Naive thymus-derived CD4-positive, alpha-beta T cell (primary cell): Measurements from ENCODE around the gene APOC1. TPM values are rescaled to one million over a fixed set of nuclear protein-coding genes. Genes with fewer than 3 reads are reported as not detected.

Experiments used
- ATAC-seq: fragments of 150-1000 bp; cut with Tn5 transposase; 2 replicates; pipeline ENCODE4 v1.10.0; 2021; ENCODE audit warnings: mild to moderate bottlenecking, moderate library complexity
- CTCF ChIA-PET: fragments of 350-600 bp; sonication (Branson Sonifier 250); formaldehyde crosslinking; loops from one replicate; lab custom pipeline; 2021; ENCODE audit warnings: antibody characterized with exemption; lab: Charles Lee
- POLR2A ChIA-PET: fragments of 350-600 bp; sonication (Branson Sonifier 250); formaldehyde crosslinking; loops from one replicate; lab custom pipeline; 2021; ENCODE audit warnings: antibody characterized with exemption, inconsistent platforms; lab: Charles Lee
- DNase-seq, 9 donors: peaks; one replicate each; pipeline versions ENCODE4 v3.0.0 to v3.0.0-alpha.2; 2020 to 2022; ENCODE audit warnings: mixed read lengths in 1 of 9
- H3K27ac ChIP-seq: one replicate; pipeline ENCODE4 v1.7.0; 2013; ENCODE audit warnings: mild to moderate bottlenecking, low read depth, low read length, moderate library complexity
- H3K27me3 ChIP-seq, 2 donors: one replicate each; pipeline ENCODE4 v1.7.0; 2013; ENCODE audit warnings: low read length in 2 of 2, mild to moderate bottlenecking in 2 of 2, moderate library complexity in 2 of 2; ENCODE audit not compliant: control insufficient read depth in 2 of 2, insufficient read depth in 2 of 2
- H3K36me3 ChIP-seq, 3 experiments: 1 replicate in 2 of 3; 2 replicates in 1 of 3; pipeline ENCODE4 v1.7.0; 2013; ENCODE audit warnings: low read length in 3 of 3, mild to moderate bottlenecking in 3 of 3, moderate library complexity in 1 of 3; ENCODE audit not compliant: insufficient read depth in 3 of 3, control insufficient read depth in 2 of 3
- H3K4me1 ChIP-seq, 2 donors: one replicate each; pipeline ENCODE4 v1.7.0; 2013; ENCODE audit warnings: low read length in 2 of 2, mild to moderate bottlenecking in 2 of 2, moderate library complexity in 1 of 2; ENCODE audit not compliant: control insufficient read depth in 2 of 2, insufficient read depth in 2 of 2
- H3K4me3 ChIP-seq: 2 replicates; pipeline ENCODE4 v1.7.0; 2013; ENCODE audit warnings: mild to moderate bottlenecking, low read length
- H3K9me3 ChIP-seq, 3 experiments: 1 replicate in 2 of 3; 2 replicates in 1 of 3; pipeline ENCODE4 v1.7.0; 2013; ENCODE audit warnings: low read length in 3 of 3; ENCODE audit not compliant: control insufficient read depth in 2 of 3
- H3K27ac Mint-ChIP-seq, 9 donors: one replicate each; pipeline ENCODE4 v1.8.0; 2020 to 2022; ENCODE audit warnings: mixed read lengths in 9 of 9, mild to moderate bottlenecking in 8 of 9, moderate library complexity in 5 of 9, inconsistent platforms in 2 of 9
- H3K27me3 Mint-ChIP-seq, 5 donors: one replicate each; pipeline ENCODE4 v1.8.0; 2021 to 2022; ENCODE audit warnings: mixed read lengths in 5 of 5, mild to moderate bottlenecking in 1 of 5
- H3K36me3 Mint-ChIP-seq, 5 donors: one replicate each; pipeline ENCODE4 v1.8.0; 2020 to 2022; ENCODE audit warnings: mixed read lengths in 5 of 5, mild to moderate bottlenecking in 3 of 5, inconsistent platforms in 1 of 5
- H3K4me1 Mint-ChIP-seq, 7 donors: one replicate each; pipeline ENCODE4 v1.8.0; 2020 to 2022; ENCODE audit warnings: mixed read lengths in 7 of 7, mild to moderate bottlenecking in 3 of 7, inconsistent platforms in 1 of 7
- H3K4me3 Mint-ChIP-seq, 10 donors: one replicate each; pipeline ENCODE4 v1.8.0; 2020 to 2022; ENCODE audit warnings: mild to moderate bottlenecking in 10 of 10, mixed read lengths in 10 of 10, moderate library complexity in 6 of 10, inconsistent platforms in 2 of 10
- H3K9me3 Mint-ChIP-seq, 11 donors: one replicate each; pipeline ENCODE4 v1.8.0; 2020 to 2022; ENCODE audit warnings: mixed read lengths in 11 of 11, mild to moderate bottlenecking in 4 of 11, inconsistent platforms in 1 of 11, moderate library complexity in 1 of 11
- intact Hi-C, 2 donors: fragments of 100-400 bp; cut with micrococcal nuclease; formaldehyde crosslinking; loops; one replicate each; pipeline ENCODE4 v1.15.1; 2023
- polyA plus RNA-seq, 2 donors: library from polyadenylated mRNA; unstranded; fragments of 300-500 nt; fragmentation: Illumina TruSeq; gene quantifications; one replicate each; pipeline ENCODE4 v1.2.3, GENCODE V29; 2021
- total RNA-seq, 6 experiments: library from RNA in 5 of 6; stranded (reverse) in 5 of 6; gene quantifications; 1 replicate in 5 of 6; 2 replicates in 1 of 6; pipeline ENCODE4 v1.2.3 and lab custom pipeline; 2021 to 2026

Gene APOC1
- total and polyA plus RNA-seq, 7 experiments from 2014 or later, result 1.7 to 5.2 TPM; not detected in 5

DNA sequence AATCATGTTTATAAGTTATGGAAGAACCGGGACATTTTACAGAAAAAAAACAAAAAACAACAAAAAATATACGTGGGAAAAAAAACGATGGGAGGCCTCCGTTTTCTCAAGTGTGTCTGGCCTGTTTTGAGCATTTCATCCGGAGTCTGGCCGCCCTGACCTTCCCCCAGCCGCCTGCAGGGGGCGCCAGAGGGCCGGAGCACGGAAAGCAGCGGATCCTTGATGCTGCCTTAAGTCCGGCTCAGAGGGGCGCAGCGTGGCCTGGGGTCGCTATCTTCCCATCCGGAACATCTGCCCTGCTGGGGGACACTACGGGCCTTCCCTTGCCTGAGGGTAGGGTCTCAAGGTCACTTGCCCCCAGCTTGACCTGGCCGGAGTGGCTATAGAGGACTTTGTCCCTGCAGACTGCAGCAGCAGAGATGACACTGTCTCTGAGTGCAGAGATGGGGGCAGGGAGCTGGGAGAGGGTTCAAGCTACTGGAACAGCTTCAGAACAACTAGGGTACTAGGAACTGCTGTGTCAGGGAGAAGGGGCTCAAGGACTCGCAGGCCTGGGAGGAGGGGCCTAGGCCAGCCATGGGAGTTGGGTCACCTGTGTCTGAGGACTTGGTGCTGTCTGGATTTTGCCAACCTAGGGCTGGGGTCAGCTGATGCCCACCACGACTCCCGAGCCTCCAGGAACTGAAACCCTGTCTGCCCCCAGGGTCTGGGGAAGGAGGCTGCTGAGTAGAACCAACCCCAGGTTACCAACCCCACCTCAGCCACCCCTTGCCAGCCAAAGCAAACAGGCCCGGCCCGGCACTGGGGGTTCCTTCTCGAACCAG, 10.6 kb upstream of the APOC1 start:
- Mint-ChIP-seq H3K4me3 (no peak overlapping the region), H3K4me1 (peaks cover 5 to 13% (median 10%) of the 10 kb centered on the region in 7 donors), H3K36me3 (peaks cover 0 to 15% (median 7%) of the 10 kb centered on the region in 5 donors), H3K27ac (peak overlapping the region in 2 of 9 donors; percentile 19 to 49), H3K9me3 (no peaks in the 10 kb centered on the region), H3K27me3 (peaks cover 18 to 22% (median 20%) of the 10 kb centered on the region in 5 donors)
- ATAC-seq (peak; percentile 81), DNase-seq (peak; percentile 49 to 86 (median 70))
- POLR2A ChIA-PET, result no interaction called here
- Histone ChIP-seq H3K36me3 (peaks cover 0 to 38% (median 0%) of the 10 kb centered on the region in 3 experiments), H3K4me1 (no peaks in the 10 kb centered on the region), H3K4me3 (no peak overlapping the region), H3K9me3 (no peaks in the 10 kb centered on the region), H3K27me3 (peaks cover 0 to 4% of the 10 kb centered on the region in 2 donors), H3K27ac (no peak overlapping the region)
- CTCF ChIA-PET, result interaction anchor here (1.0 kb wide), 2 partner anchors 48 to 263 kb away, joined by 3 read pairs; no protein-coding TSS in a partner anchor
- intact Hi-C loops, result loop anchor here (1.0 to 5.0 kb wide), 5 partner anchors 47 to 343 kb away; partner anchors contain the start of genes CLPTM1 (in 1 of the 2) and EXOC3L2 (in 1 of the 2)

GRCh38 chr19:44904426-44904994, 9.9 kb upstream of the APOC1 start:
- no peaks in the 10 kb centered on the region for H3K4me1 ChIP-seq
- Mint-ChIP-seq H3K4me3 (no peak overlapping the region), H3K27ac (no peak overlapping the region), H3K36me3 (peaks cover 0 to 19% (median 7%) of the 10 kb centered on the region in 5 donors), H3K4me1 (peaks cover 5 to 13% (median 10%) of the 10 kb centered on the region in 7 donors), H3K27me3 (peaks cover 18 to 25% (median 20%) of the 10 kb centered on the region in 5 donors), H3K9me3 (no peaks in the 10 kb centered on the region)
- no peak overlapping the region for H3K27ac ChIP-seq
- ChIA-PET POLR2A (no interaction called here), CTCF (interaction anchor here (1.0 kb wide), 2 partner anchors 47 to 262 kb away, joined by 3 read pairs; no protein-coding TSS in a partner anchor)
- H3K4me3 ChIP-seq, result no peak overlapping the region
- H3K9me3 ChIP-seq, result no peaks in the 10 kb centered on the region
- ATAC-seq (no peak), DNase-seq (no peak)
- intact Hi-C loops, result loop anchor here in 1 of 2 donors (5.0 kb wide), 1 partner anchor 343 kb away; the partner anchor contains the start of gene EXOC3L2
- H3K36me3 ChIP-seq, result peaks cover 0 to 37% (median 0%) of the 10 kb centered on the region in 3 experiments
- peaks cover 0 to 4% of the 10 kb centered on the region in 2 donors for H3K27me3 ChIP-seq

DNA sequence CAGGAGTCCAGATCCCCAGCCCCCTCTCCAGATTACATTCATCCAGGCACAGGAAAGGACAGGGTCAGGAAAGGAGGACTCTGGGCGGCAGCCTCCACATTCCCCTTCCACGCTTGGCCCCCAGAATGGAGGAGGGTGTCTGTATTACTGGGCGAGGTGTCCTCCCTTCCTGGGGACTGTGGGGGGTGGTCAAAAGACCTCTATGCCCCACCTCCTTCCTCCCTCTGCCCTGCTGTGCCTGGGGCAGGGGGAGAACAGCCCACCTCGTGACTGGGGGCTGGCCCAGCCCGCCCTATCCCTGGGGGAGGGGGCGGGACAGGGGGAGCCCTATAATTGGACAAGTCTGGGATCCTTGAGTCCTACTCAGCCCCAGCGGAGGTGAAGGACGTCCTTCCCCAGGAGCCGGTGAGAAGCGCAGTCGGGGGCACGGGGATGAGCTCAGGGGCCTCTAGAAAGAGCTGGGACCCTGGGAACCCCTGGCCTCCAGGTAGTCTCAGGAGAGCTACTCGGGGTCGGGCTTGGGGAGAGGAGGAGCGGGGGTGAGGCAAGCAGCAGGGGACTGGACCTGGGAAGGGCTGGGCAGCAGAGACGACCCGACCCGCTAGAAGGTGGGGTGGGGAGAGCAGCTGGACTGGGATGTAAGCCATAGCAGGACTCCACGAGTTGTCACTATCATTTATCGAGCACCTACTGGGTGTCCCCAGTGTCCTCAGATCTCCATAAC, 8.8 kb upstream of the APOC1 start, which contains the start of gene APOE:
Gene APOE, plus strand, starts transcription at position 360 of the 724 bp plus-strand sequence. CDS start 829 bp downstream, outside the sequence.
- Histone ChIP-seq H3K4me3 (no peak within 1 kb of the TSS), H3K9me3 (no peaks in the 10 kb centered on the region), H3K4me1 (no peaks in the 10 kb centered on the region), H3K27ac (no peak within 1 kb of the TSS), H3K27me3 (peaks cover 0 to 4% of the 10 kb centered on the region in 2 donors), H3K36me3 (peaks cover 0 to 26% (median 0%) of the 10 kb centered on the region in 3 experiments)
- H3K36me3 Mint-ChIP-seq, result peaks cover 0 to 12% (median 3%) of the 10 kb centered on the region in 5 donors
- H3K4me1 Mint-ChIP-seq, result peaks cover 5 to 15% (median 10%) of the 10 kb centered on the region in 7 donors
- POLR2A ChIA-PET, result no interaction called here
- peak within 1 kb of the TSS in 2 of 9 donors; percentile 25 to 49 for H3K27ac Mint-ChIP-seq
- ATAC-seq (no peak), DNase-seq (no peak)
- intact Hi-C loops, result no loop called here
- H3K27me3 Mint-ChIP-seq, result peaks cover 18 to 29% (median 20%) of the 10 kb centered on the region in 5 donors
- CTCF ChIA-PET, result interaction anchor here (0.6 kb wide), 1 partner anchor 355 kb away, joined by 4 read pairs; no protein-coding TSS in a partner anchor
- H3K9me3 Mint-ChIP-seq, result no peaks in the 10 kb centered on the region
- peak within 1 kb of the TSS in 4 of 10 donors; percentile 19 to 50 (median 38) for H3K4me3 Mint-ChIP-seq

DNA sequence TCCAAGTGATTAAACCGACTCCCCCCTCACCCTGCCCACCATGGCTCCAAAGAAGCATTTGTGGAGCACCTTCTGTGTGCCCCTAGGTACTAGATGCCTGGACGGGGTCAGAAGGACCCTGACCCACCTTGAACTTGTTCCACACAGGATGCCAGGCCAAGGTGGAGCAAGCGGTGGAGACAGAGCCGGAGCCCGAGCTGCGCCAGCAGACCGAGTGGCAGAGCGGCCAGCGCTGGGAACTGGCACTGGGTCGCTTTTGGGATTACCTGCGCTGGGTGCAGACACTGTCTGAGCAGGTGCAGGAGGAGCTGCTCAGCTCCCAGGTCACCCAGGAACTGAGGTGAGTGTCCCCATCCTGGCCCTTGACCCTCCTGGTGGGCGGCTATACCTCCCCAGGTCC, 6.8 kb upstream of the APOC1 start:
- H3K27ac Mint-ChIP-seq, result no peak overlapping the region
- peaks cover 0 to 6% (median 0%) of the 10 kb centered on the region in 5 donors for H3K36me3 Mint-ChIP-seq
- H3K9me3 ChIP-seq, result no peaks in the 10 kb centered on the region
- no peaks in the 10 kb centered on the region for H3K9me3 Mint-ChIP-seq
- POLR2A ChIA-PET, result no interaction called here
- peaks cover 21 to 34% (median 28%) of the 10 kb centered on the region in 5 donors for H3K27me3 Mint-ChIP-seq
- DNase-seq (no peak), ATAC-seq (no peak)
- no peak overlapping the region for H3K4me3 ChIP-seq
- H3K4me1 Mint-ChIP-seq, result peaks cover 5 to 15% (median 10%) of the 10 kb centered on the region in 7 donors
- no peaks in the 10 kb centered on the region for H3K4me1 ChIP-seq
- H3K36me3 ChIP-seq, result peaks cover 0 to 9% (median 0%) of the 10 kb centered on the region in 3 experiments
- CTCF ChIA-PET, result no interaction called here
- H3K27ac ChIP-seq, result no peak overlapping the region
- intact Hi-C loops, result no loop called here
- peaks cover 0 to 4% of the 10 kb centered on the region in 2 donors for H3K27me3 ChIP-seq
- no peak overlapping the region for H3K4me3 Mint-ChIP-seq

- Histone ChIP-seq H3K9me3 (no peaks in the 10 kb centered on the region), H3K36me3 (peaks cover 0 to 2% (median 0%) of the 10 kb centered on the region in 3 experiments), H3K4me1 (no peaks in the 10 kb centered on the region), H3K4me3 (no peak overlapping the region), H3K27ac (no peak overlapping the region), H3K27me3 (peaks cover 0 to 4% of the 10 kb centered on the region in 2 donors)
- no peak overlapping the region for H3K27ac Mint-ChIP-seq
- H3K9me3 Mint-ChIP-seq, result no peaks in the 10 kb centered on the region
- CTCF ChIA-PET, result no interaction called here
- H3K36me3 Mint-ChIP-seq, result peaks cover 0 to 4% (median 0%) of the 10 kb centered on the region in 5 donors
- H3K4me1 Mint-ChIP-seq, result peaks cover 5 to 15% (median 10%) of the 10 kb centered on the region in 7 donors
- POLR2A ChIA-PET, result no interaction called here
- H3K4me3 Mint-ChIP-seq, result peak overlapping the region in 1 of 10 donors; percentile 17
- ATAC-seq (no peak), DNase-seq (no peak)
- intact Hi-C loops, result no loop called here
- peaks cover 26 to 40% (median 34%) of the 10 kb centered on the region in 5 donors for H3K27me3 Mint-ChIP-seq
Observed at GRCh38 chr19:44908074-44908835, 6.2 kb upstream of the APOC1 start.
